ENCODE measurements around the gene EPHB4.
"Not testable (repeated sequence)": the region's sequence is repeated elsewhere in the genome, so short reads cannot be mapped to it uniquely, and the experiment has no call there.

EPHB4 gene

GRCh38 chr7:100764841-100765240 lies 62.5 kb downstream of the EPHB4 start:
- TF ChIP-seq CTCF (conservative IDR thresholded peaks at IDR 0.05; ENCODE audit: low read depth, low read length): no peak
- DNase-seq (ENCODE audit: low read depth): no peak
- H3K4me3 ChIP-seq (ENCODE audit: low read length): no peak overlapping the region

- no peak overlapping the region for H3K4me3 ChIP-seq (ENCODE audit: low read length)
- DNase-seq (ENCODE audit: low read depth): no peak
- no peak for TF ChIP-seq CTCF (conservative IDR thresholded peaks at IDR 0.05; ENCODE audit: low read depth, low read length)
Observed at GRCh38 chr7:100763556-100764140, 63.7 kb downstream of the EPHB4 start.

GRCh38 chr7:100762841-100763240 lies 64.5 kb downstream of the EPHB4 start:
- DNase-seq (ENCODE audit: low read depth); H3K4me3 ChIP-seq (ENCODE audit: low read length): not testable (repeated sequence)

- TF ChIP-seq CTCF (conservative IDR thresholded peaks at IDR 0.05; ENCODE audit: low read depth, low read length): no peak
- H3K4me3 ChIP-seq (ENCODE audit: low read length): no peak overlapping the region
- no peak for DNase-seq (ENCODE audit: low read depth)
Observed at GRCh38 chr7:100759357-100760171, 67.8 kb downstream of the EPHB4 start.

GRCh38 chr7:100753750-100754149 lies 73.6 kb downstream of the EPHB4 start:
- no peak for TF ChIP-seq CTCF (conservative IDR thresholded peaks at IDR 0.05; ENCODE audit: low read depth, low read length)
- no peak for DNase-seq (ENCODE audit: low read depth)

GRCh38 chr7:100752994-100753393 lies 74.3 kb downstream of the EPHB4 start:
- no peak for DNase-seq (ENCODE audit: low read depth)
- no peak for TF ChIP-seq CTCF (conservative IDR thresholded peaks at IDR 0.05; ENCODE audit: low read depth, low read length)
- H3K4me3 ChIP-seq (ENCODE audit: low read length): no peak overlapping the region

More at GRCh38 chr7:100753750-100754149, 73.6 kb downstream of the EPHB4 start:
- H3K4me3 ChIP-seq (ENCODE audit: low read length): no peak overlapping the region
